ENCODE results near the gene OR2T35.
"Not testable (repeated sequence)": the region's sequence is repeated elsewhere in the genome, so short reads cannot be mapped to it uniquely, and the experiment has no call there.

The OR2T35 gene

DNA sequence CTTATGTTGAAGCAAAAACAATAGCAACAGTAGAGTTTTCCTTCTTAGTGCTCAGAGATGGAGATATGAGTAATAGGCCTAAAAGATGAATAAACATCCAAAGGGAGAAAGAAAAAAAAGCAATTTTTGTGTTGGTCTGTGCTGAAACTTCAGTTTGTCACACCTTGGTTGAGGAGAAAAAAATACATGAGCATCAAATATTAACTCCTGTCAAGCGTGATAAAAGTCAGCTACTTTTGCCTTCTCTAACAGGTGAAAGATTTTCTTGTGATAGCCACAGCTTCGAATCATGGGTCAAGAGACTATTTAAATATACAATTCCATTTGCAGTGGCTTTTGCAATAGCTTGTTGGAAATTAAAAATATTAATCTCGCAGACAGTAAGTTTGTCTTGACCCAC lies 4.2 kb downstream of the OR2T35 start:
- H3K4me3 Mint-ChIP-seq; DNase-seq; H3K36me3 Mint-ChIP-seq (ENCODE audit: insufficient read depth); H3K27ac Mint-ChIP-seq; H3K9me3 Mint-ChIP-seq; H3K27me3 Mint-ChIP-seq; ATAC-seq (replicated peaks); H3K4me1 Mint-ChIP-seq (ENCODE audit: low read depth in 2 of 2): not testable (repeated sequence)

DNA sequence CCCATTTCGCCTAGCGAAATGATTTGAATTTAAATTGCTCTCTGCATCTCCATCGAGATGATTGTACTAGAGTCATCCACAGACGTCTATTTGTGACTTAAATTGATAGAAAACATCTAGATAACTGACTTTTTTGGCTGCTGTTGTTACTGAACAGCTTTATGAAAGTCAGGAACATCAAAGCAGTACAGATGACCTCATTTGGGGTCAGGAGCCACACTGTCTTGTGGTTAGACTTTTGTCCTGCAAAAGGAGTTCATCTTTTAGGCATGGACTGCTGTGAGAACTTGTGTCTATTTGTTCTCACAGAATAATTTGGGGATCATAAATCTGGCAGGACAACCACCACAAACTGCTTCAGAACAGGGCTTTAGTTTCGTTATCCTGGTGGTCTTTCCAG lies 5.4 kb downstream of the OR2T35 start:
- H3K4me1 Mint-ChIP-seq (ENCODE audit: low read depth in 2 of 2); ATAC-seq (replicated peaks); H3K27me3 Mint-ChIP-seq; H3K9me3 Mint-ChIP-seq; H3K36me3 Mint-ChIP-seq (ENCODE audit: insufficient read depth); H3K4me3 Mint-ChIP-seq; DNase-seq; H3K27ac Mint-ChIP-seq: not testable (repeated sequence)

DNA sequence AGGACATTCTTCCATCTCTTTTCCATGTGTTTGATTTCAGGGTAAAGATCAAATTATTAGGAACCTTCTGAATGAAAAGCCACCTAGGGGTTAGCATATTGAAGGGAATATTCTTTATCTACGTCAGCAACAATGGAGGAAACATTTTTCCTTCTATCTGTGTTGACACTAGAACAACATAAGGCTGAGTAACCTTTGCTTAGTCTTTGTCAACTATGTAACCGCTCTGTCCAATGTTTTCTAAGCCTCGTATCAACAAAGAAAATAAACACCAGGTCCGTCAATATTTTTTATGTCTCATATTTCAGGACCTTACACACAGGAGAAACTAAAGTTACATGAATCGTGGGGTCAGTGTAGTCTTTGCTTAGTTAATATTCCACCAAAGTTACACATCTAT lies 8.5 kb downstream of the OR2T35 start:
- H3K9me3 Mint-ChIP-seq; H3K4me3 Mint-ChIP-seq; H3K4me1 Mint-ChIP-seq (ENCODE audit: low read depth in 2 of 2); H3K36me3 Mint-ChIP-seq (ENCODE audit: insufficient read depth); ATAC-seq (replicated peaks); H3K27me3 Mint-ChIP-seq; DNase-seq; H3K27ac Mint-ChIP-seq: not testable (repeated sequence)

DNA sequence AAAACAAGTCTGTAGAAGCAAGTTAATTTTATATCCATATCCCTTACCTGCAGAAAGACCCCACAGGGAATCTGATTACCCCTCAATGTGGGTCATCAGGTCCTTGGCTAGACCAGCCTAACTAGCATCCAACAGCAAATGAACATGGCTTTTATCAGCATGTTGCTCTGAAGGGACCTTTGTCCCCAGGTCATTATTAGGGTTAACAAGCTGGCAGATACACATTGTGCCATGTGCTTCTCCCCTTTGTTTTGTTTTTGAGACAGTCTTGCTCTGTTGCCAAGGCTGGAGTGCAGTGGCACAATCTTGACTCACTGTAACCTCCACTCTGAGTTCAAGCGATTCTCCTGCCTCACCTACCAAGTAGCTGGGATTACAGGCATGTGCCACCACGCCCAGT lies 10.1 kb downstream of the OR2T35 start, which contains the start of gene OR2T11:
OR2T11 (minus strand) TSS at position 101 of the 400 bp plus-strand sequence. CDS start 7,963 bp downstream, outside the sequence.
- not testable (repeated sequence) for H3K36me3 Mint-ChIP-seq (ENCODE audit: insufficient read depth); ATAC-seq (replicated peaks); H3K27ac Mint-ChIP-seq; H3K9me3 Mint-ChIP-seq; DNase-seq; H3K4me3 Mint-ChIP-seq; H3K27me3 Mint-ChIP-seq; H3K4me1 Mint-ChIP-seq (ENCODE audit: low read depth in 2 of 2)

GRCh38 chr1:248631354-248632008 lies 13.6 kb downstream of the OR2T35 start:
- Mint-ChIP-seq H3K9me3 (no peaks in the 10 kb centered on the region), H3K27me3 (peaks cover 8 to 9% of the 10 kb centered on the region in 2 donors), H3K4me3 (no peak overlapping the region), H3K36me3 (ENCODE audit: insufficient read depth) (no peaks in the 10 kb centered on the region), H3K4me1 (ENCODE audit: low read depth in 2 of 2) (no peaks in the 10 kb centered on the region), H3K27ac (no peak overlapping the region)
- DNase-seq: no peak
- no peak for ATAC-seq (replicated peaks)

- DNase-seq (no peak), ATAC-seq (replicated peaks) (no peak)
- H3K9me3 Mint-ChIP-seq: no peaks in the 10 kb centered on the region
- no peaks in the 10 kb centered on the region for H3K4me1 Mint-ChIP-seq (ENCODE audit: low read depth in 2 of 2)
- peaks cover 8 to 9% of the 10 kb centered on the region in 2 donors for H3K27me3 Mint-ChIP-seq
- no peaks in the 10 kb centered on the region for H3K36me3 Mint-ChIP-seq (ENCODE audit: insufficient read depth)
- H3K27ac Mint-ChIP-seq: no peak overlapping the region
- H3K4me3 Mint-ChIP-seq: no peak overlapping the region
Observed at GRCh38 chr1:248630551-248630950, 14.5 kb downstream of the OR2T35 start.

DNA sequence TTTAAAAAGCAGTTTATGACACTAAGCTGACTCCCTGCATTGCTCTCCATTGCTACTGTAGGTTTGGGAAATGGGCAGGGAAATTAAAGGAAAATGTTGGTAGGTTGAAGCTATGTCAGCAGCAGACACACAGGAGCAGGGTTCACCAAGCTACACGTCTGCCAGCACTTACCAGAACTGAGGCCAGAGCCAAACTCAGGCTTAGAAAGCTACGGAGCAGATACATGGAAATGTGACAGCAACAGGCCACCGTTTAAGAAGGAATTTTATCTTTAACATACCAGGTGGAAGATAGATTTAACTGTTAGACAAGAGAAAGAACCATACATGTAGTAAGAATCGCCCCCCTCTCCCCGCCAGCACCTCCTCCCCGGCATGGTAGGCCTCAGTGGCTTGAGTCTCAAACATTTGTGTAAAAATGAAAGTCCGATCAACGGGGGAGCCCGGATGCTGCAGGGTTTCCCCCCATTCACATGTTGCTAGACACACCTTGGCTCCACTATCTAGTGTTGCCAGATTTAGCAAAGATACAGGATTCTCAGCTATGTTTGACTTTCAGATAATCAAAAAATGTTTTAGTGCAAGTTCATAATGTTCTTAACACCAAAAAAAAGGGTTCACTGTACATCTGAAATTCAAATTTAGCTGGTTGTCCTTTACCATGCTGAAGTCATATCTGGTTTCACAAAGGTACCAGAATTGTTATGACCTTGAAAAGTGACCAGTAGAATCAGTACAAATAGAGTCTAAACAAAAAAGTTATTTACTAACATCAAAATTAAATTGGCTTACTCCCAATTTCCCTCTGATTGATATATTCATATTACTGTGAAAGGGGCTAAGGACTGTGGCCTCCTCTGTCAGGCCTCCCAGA lies 16.9 kb downstream of the OR2T35 start:
- Mint-ChIP-seq H3K4me3 (no peak overlapping the region), H3K4me1 (ENCODE audit: low read depth in 2 of 2) (no peaks in the 10 kb centered on the region), H3K9me3 (no peaks in the 10 kb centered on the region), H3K27me3 (peaks cover 8 to 9% of the 10 kb centered on the region in 2 donors), H3K27ac (no peak overlapping the region), H3K36me3 (ENCODE audit: insufficient read depth) (no peaks in the 10 kb centered on the region)
- DNase-seq: no peak
- no peak for ATAC-seq (replicated peaks)

- H3K4me1 Mint-ChIP-seq (ENCODE audit: low read depth in 2 of 2): no peaks in the 10 kb centered on the region
- no peaks in the 10 kb centered on the region for H3K9me3 Mint-ChIP-seq
- no peak overlapping the region for H3K27ac Mint-ChIP-seq
- H3K4me3 Mint-ChIP-seq: no peak overlapping the region
- H3K27me3 Mint-ChIP-seq: peaks cover 8 to 9% of the 10 kb centered on the region in 2 donors
- H3K36me3 Mint-ChIP-seq (ENCODE audit: insufficient read depth): no peaks in the 10 kb centered on the region
- DNase-seq (no peak), ATAC-seq (replicated peaks) (no peak)
Observed at GRCh38 chr1:248625971-248626370, 19.1 kb downstream of the OR2T35 start.

GRCh38 chr1:248625166-248625565 lies 19.9 kb downstream of the OR2T35 start:
- Mint-ChIP-seq H3K27me3 (peaks cover 8 to 9% of the 10 kb centered on the region in 2 donors), H3K4me1 (ENCODE audit: low read depth in 2 of 2) (no peaks in the 10 kb centered on the region), H3K4me3 (no peak overlapping the region), H3K9me3 (no peaks in the 10 kb centered on the region), H3K27ac (no peak overlapping the region), H3K36me3 (ENCODE audit: insufficient read depth) (no peaks in the 10 kb centered on the region)
- no peak for DNase-seq
- ATAC-seq (replicated peaks): no peak

GRCh38 chr1:248622570-248623001 lies 22.5 kb downstream of the OR2T35 start:
- Mint-ChIP-seq H3K4me1 (ENCODE audit: low read depth in 2 of 2) (no peaks in the 10 kb centered on the region), H3K4me3 (no peak overlapping the region), H3K27me3 (no peaks in the 10 kb centered on the region), H3K9me3 (no peaks in the 10 kb centered on the region), H3K36me3 (ENCODE audit: insufficient read depth) (no peaks in the 10 kb centered on the region), H3K27ac (no peak overlapping the region)
- no peak for ATAC-seq (replicated peaks)
- DNase-seq: no peak

DNA sequence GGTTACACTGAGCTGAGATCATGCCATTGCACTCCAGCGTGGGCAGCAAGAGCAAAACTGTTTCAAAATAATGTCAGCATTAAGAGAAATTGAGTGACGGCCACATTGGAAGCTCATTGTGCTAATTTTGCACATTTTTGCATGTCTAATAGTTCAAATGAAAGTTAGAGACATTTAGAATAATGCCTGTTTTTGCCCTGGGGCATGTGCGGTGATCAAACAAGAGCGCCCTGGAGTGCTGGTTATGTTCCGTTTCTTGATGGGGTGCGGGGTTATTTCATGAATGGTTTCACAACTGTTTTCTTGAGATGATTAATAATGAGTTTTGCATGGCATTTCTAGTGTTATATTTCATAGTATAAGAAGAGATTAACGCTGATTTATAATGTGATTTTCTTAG lies 23.3 kb downstream of the OR2T35 start:
- no peaks in the 10 kb centered on the region for H3K9me3 Mint-ChIP-seq
- no peak for DNase-seq
- no peak overlapping the region for H3K4me3 Mint-ChIP-seq
- no peaks in the 10 kb centered on the region for H3K36me3 Mint-ChIP-seq (ENCODE audit: insufficient read depth)
- H3K27me3 Mint-ChIP-seq: no peaks in the 10 kb centered on the region
- no peaks in the 10 kb centered on the region for H3K4me1 Mint-ChIP-seq (ENCODE audit: low read depth in 2 of 2)
- no peak overlapping the region for H3K27ac Mint-ChIP-seq
- no peak for ATAC-seq (replicated peaks)

GRCh38 chr1:248618878-248619277 lies 26.2 kb downstream of the OR2T35 start:
- Mint-ChIP-seq H3K36me3 (ENCODE audit: insufficient read depth) (no peaks in the 10 kb centered on the region), H3K27me3 (no peaks in the 10 kb centered on the region), H3K4me1 (ENCODE audit: low read depth in 2 of 2) (no peaks in the 10 kb centered on the region), H3K9me3 (no peaks in the 10 kb centered on the region), H3K4me3 (no peak overlapping the region), H3K27ac (no peak overlapping the region)
- DNase-seq (peak in 1 of 3 experiments; percentile 17), ATAC-seq (replicated peaks) (no peak)

DNA sequence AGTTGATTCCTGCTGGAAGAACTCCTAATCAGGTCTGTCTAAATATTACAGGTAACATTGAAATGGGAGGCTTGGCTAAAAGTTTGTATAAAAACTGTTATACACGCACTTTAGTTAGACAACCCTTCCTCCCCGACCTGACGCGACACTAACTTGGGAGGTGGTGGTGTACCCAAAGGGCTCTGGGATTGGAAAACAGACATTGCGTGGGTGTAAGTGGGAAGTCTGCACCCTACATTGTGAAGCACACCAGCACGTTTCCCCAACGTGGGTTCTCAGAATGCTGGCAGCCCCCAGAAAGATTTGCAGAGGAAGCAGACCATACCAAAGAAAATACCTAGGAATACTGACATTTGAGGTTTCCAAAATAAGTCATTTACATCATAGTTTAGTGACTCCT lies 27.0 kb downstream of the OR2T35 start:
- H3K36me3 Mint-ChIP-seq (ENCODE audit: insufficient read depth): no peaks in the 10 kb centered on the region
- H3K27me3 Mint-ChIP-seq: peaks cover 0 to 4% of the 10 kb centered on the region in 2 donors
- no peak overlapping the region for H3K27ac Mint-ChIP-seq
- no peaks in the 10 kb centered on the region for H3K9me3 Mint-ChIP-seq
- no peak overlapping the region for H3K4me3 Mint-ChIP-seq
- H3K4me1 Mint-ChIP-seq (ENCODE audit: low read depth in 2 of 2): no peaks in the 10 kb centered on the region
- DNase-seq: no peak
- no peak for ATAC-seq (replicated peaks)

- Mint-ChIP-seq H3K27me3 (peaks cover 0 to 24% of the 10 kb centered on the region in 2 donors), H3K9me3 (no peaks in the 10 kb centered on the region), H3K27ac (no peak overlapping the region), H3K36me3 (ENCODE audit: insufficient read depth) (no peaks in the 10 kb centered on the region), H3K4me1 (ENCODE audit: low read depth in 2 of 2) (no peaks in the 10 kb centered on the region), H3K4me3 (no peak overlapping the region)
- no peak for DNase-seq
- no peak for ATAC-seq (replicated peaks)
Observed at GRCh38 chr1:248613742-248614141, 31.3 kb downstream of the OR2T35 start.

All from effector memory CD8-positive, alpha-beta T cell (primary cell).